Stimulated activated naive CD8-positive, alpha-beta T cell treated with anti-CD3 and anti-CD28 coated beads, Interleukin-15, Interleukin-2, amounts not matched to agents 100 ng/mL and 50 ng/mL, for 24 hours (primary cell): ENCODE measurements around the gene MEN1.

Experiments
- H3K27ac Mint-ChIP-seq: one replicate; pipeline ENCODE4 v1.8.0; 2021; ENCODE audit warnings: mild to moderate bottlenecking, mixed read lengths
- H3K27me3 Mint-ChIP-seq: one replicate; pipeline ENCODE4 v1.8.0; 2021; ENCODE audit warnings: mixed read lengths
- H3K36me3 Mint-ChIP-seq: one replicate; pipeline ENCODE4 v1.8.0; 2021; ENCODE audit warnings: low read depth, mixed read lengths
- H3K4me1 Mint-ChIP-seq: one replicate; pipeline ENCODE4 v1.8.0; 2021; ENCODE audit warnings: low read depth, mixed read lengths
- H3K4me3 Mint-ChIP-seq: one replicate; pipeline ENCODE4 v1.8.0; 2021; ENCODE audit warnings: mild to moderate bottlenecking, mixed read lengths
- H3K9me3 Mint-ChIP-seq: one replicate; pipeline ENCODE4 v1.8.0; 2021; ENCODE audit warnings: mixed read lengths

The MEN1 gene

DNA sequence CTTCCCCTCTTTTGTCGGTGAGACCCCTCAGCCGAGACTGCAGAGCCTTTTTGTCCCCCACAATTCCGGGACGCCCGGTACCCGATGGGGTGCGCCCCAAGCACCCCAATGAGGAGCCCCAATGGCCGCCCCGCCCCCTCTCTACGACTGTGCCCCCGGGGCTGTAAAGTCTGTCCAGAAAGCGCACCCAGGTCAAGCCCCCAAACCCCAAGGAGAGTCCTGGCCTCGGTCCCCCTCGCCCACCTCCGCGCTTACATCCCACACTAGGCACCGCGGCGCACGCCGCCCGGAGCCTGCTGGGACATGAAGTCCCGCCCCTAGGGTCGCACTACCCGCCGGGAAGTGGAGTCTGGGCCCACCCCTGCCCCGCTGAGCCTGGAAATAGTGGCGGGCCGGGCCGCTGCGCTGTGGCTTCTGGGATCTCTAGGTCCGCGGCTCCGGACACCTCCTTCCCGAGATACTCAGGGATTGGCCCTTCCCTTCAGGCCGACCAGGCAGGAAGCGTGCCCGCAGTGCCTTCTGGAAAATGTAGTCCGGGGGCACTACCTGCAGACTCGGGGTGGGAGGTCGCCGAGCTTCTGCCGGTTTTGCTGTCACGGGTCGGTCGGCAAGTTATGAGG is at the start of gene MEN1:
Gene MEN1, minus strand, starts transcription at position 281 of the 620 bp plus-strand sequence. CDS start 442 bp downstream, outside the sequence.
- H3K4me1 Mint-ChIP-seq, result peaks cover 22% of the 10 kb centered on the region
- peak within 1 kb of the TSS; percentile 92 for H3K27ac Mint-ChIP-seq
- peak within 1 kb of the TSS; percentile 89 for H3K4me3 Mint-ChIP-seq
- peaks cover 12% of the 10 kb centered on the region for H3K36me3 Mint-ChIP-seq
- H3K9me3 Mint-ChIP-seq, result no peaks in the 10 kb centered on the region
- H3K27me3 Mint-ChIP-seq, result no peaks in the 10 kb centered on the region

DNA sequence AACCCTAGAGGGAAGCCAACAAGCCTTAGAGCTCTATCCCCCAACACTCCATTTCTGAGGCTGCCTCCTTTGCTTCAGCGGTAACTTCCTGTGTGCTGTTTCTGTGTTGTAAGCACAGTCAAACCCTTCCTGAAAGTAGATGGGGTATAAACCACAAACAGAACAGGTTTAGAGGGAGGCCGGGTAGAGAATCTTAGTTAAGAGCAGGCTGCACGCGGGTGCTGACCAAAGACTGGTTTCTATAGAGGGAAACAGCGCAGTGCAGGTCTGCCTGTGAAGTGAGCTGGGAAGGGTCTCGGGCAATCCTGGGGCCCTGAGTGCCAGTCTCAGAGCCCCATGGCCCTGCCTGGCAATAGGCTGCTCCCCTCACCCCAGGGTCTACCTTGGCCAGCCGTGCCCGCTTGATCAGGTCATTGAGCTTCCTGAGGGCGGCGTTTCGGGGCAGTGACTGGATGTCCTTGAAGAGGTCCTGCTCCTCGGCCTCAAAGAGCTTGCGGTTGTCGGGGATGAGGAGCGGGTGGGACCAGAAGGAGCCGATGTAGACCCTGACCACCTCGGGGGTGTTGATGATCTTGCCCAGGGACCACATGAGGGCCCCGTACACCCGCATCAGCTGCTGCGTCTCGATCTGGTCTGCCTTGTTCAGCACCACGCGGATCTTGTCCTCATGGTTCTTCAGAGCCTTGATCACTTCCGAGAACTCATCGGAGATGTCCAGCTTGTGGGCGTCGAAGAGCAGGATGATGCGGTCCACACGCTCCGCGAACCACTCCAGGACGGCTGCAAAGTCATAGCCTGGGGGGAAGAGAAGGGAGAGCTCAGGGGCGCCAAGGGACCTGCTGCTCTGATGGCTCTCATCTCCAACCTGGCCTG is 49.4 kb upstream of the MEN1 start:
- peak overlapping the region; percentile 98 for H3K27ac Mint-ChIP-seq
- H3K4me3 Mint-ChIP-seq, result peak overlapping the region; percentile 77
- peaks cover 94% of the 10 kb centered on the region for H3K4me1 Mint-ChIP-seq
- H3K27me3 Mint-ChIP-seq, result no peaks in the 10 kb centered on the region
- peaks cover 25% of the 10 kb centered on the region for H3K36me3 Mint-ChIP-seq
- no peaks in the 10 kb centered on the region for H3K9me3 Mint-ChIP-seq

DNA sequence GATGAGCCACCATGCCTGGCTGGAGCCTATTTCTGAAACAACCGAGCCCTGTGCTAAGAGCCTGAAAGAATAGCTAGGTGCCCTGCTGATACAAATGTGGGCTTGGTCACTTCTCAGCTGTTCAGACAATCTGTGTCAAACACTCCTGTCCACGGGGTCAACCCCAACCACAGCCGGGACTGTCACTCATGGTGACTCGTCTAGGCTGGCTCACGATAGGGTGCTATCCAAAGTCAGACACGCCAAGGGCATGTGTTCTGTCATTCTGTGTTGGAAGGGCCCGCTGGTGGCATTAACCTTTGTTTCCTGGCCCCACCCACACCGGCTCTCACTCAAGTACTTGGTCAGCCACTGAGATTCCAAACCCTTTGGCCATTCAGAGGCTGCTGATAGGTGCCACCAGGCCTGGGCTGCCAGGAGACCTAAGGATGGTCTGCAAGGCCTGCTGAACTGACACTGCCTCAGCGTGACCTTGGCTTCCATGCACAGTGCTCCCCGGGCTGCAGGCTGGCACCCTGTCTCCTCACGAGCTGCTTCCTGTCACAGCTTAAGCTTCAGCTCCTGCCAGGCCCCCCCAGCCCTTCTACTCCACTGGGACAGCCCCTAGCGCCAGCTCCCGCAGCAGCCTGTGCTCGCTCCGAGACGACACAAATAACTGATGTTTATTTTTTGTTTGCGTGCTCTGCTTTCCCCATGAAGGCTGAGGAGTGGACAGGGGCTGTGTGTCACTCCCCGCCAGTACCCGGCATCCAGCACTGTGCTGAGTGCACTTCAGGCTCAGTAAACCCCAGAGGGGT is 48.3 kb upstream of the MEN1 start:
- Mint-ChIP-seq H3K4me3 (peak overlapping the region; percentile 77), H3K27me3 (no peaks in the 10 kb centered on the region), H3K27ac (peak overlapping the region; percentile 98), H3K4me1 (peaks cover 94% of the 10 kb centered on the region), H3K36me3 (peaks cover 32% of the 10 kb centered on the region), H3K9me3 (no peaks in the 10 kb centered on the region)

DNA sequence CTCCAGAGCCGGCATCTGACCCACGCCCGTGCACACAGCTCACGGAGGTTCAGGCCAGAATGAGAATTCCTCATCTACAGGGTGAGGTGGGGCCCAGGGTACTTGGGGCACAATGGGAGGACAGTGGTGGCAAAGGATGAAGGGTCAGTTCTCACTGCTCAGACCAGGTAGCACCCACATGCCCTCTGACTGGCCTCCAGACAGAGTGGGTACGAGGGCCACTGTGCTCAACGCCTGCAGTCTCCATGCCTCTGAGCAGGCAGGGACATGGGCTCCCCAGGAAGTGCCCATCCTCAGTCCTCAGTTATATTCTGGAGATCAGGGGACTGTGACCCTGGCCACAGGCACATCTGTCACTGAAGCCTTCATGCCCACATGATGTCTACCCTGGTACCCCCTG is 47.1 kb upstream of the MEN1 start:
- Mint-ChIP-seq H3K27ac (peak overlapping the region; percentile 85), H3K36me3 (peaks cover 37% of the 10 kb centered on the region), H3K4me1 (peaks cover 94% of the 10 kb centered on the region), H3K27me3 (no peaks in the 10 kb centered on the region), H3K9me3 (no peaks in the 10 kb centered on the region), H3K4me3 (peak overlapping the region; percentile 23)

DNA sequence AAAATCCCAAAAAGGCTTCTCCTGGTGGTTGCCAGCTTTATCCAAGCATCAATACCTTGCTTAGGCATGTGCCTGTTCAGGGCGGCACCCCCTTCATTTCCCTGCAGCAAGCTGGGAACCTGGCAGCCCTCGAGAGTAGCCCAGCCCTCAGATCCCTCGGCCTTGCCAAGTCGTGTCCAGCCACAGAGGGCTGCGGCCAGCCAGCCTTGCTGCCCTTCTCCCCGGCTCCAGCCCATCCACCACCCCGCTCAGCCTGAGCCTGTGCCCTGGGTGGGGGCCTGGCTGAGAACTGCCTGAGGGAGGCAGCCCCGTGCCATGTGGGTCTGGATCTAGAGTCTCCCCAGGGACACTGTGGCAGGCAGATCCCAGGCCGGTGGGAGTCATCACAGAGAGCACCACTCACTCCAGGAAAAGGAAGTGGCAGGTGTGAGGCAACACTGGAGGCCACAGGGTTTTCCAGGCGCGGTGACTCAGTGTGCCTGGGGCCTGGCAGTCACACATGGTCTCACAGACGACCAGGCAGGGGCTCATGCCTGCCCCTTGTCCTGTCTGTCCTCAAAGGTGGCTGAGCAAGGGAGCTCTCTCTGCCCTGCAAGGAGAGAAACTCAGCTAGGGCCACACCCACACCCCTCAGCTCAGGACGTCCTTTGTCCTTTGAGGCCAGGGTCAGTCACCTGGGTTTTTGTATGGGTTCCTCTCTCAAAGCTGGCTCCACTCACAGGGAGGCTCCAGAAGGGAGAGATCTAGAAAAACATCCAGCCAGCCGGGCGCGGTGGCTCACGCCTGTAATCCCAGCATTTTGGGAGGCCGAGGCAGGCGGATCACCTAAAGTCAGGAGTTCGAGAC is 46.3 kb upstream of the MEN1 start:
- H3K27ac Mint-ChIP-seq, result peak overlapping the region; percentile 89

DNA sequence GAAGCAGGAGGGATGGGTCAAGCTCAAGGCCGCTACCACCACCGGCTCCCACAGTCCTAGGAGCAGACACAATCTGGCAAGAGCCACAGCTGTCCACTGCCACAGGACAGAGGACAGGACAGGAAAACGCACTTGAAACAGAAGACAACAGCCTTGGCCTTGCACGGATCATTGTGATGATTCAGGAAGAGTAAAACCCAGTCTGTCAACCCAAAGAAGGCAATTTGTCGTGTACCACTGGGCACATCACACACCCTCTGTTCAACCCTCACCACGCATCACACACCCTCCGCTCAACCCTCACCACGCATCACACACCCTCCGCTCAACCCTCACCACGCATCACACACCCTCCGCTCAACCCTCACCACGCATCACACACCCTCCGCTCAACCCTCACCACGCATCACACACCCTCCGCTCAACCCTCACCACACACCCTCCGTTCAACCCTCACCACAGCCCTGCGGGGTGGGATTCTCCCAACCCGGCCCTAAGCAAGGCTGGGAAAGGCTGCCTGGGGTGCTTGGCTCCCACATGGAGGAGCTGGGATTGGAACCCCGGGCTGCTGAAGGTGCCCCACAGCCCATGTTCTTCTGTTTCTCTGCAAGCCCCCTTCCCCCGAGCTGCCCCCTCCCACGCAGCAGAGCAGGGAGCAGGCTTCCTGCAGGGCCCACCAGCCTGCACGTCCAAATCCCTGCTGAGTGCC is 45.4 kb upstream of the MEN1 start:
- Mint-ChIP-seq H3K36me3 (peaks cover 37% of the 10 kb centered on the region), H3K27me3 (no peaks in the 10 kb centered on the region), H3K4me3 (peak overlapping the region; percentile 66), H3K27ac (peak overlapping the region; percentile 89), H3K4me1 (peaks cover 96% of the 10 kb centered on the region), H3K9me3 (no peaks in the 10 kb centered on the region)

More for the DNA sequence above, 46.3 kb upstream of the MEN1 start:
- peaks cover 96% of the 10 kb centered on the region for H3K4me1 Mint-ChIP-seq
- peak overlapping the region; percentile 64 for H3K4me3 Mint-ChIP-seq
- H3K9me3 Mint-ChIP-seq, result no peaks in the 10 kb centered on the region
- no peaks in the 10 kb centered on the region for H3K27me3 Mint-ChIP-seq
- H3K36me3 Mint-ChIP-seq, result peaks cover 37% of the 10 kb centered on the region

DNA sequence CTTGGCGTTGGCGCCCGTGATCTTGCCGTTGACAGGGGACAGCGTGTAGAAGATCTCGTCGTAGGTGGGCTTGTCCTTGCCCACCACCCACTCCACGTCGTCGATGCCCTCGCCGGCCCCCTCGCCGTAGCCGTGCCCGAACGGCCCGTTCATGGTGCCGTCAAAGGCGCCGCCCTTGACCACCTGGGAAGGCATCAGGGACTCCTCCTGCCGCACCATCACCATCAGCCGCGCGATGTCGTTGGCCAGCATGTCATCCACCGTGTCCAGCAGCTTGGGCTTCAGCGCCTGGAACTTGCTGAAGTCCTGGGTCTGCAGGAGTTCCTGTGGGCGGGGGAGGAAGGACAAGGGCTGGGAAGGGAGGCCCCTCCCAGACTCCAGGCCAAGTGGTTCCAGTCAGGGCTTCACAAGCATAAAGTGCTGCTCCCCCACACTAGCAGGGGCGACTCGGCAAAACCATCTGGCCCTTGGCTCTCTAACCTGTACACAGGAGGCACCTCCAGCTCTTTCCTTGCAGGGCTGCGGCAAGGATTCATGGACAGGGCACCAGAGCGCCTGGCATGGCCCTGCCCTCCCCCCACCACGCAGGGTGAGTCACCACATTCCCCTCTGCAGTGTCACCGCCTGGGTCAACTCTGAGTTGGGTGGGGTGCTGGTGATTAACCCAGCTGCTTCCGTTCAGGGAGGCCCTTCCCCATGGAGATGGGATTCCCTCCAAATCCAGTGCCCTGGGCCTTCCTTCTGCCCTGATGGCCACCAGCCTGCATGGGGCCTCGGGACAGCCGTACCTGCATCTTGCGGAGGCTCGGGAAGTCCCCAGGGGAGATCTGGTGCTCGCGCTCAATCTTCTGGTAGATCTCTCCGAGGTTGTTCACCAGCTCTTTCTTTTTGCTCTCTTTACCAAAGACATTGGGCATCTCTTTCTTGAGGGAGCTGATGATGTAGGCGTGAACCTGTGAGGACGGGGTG is 44.5 kb upstream of the MEN1 start:
- H3K27ac Mint-ChIP-seq, result peak overlapping the region; percentile 89
- H3K36me3 Mint-ChIP-seq, result peaks cover 33% of the 10 kb centered on the region
- no peaks in the 10 kb centered on the region for H3K9me3 Mint-ChIP-seq
- peaks cover 96% of the 10 kb centered on the region for H3K4me1 Mint-ChIP-seq
- H3K27me3 Mint-ChIP-seq, result no peaks in the 10 kb centered on the region
- H3K4me3 Mint-ChIP-seq, result peak overlapping the region; percentile 66

DNA sequence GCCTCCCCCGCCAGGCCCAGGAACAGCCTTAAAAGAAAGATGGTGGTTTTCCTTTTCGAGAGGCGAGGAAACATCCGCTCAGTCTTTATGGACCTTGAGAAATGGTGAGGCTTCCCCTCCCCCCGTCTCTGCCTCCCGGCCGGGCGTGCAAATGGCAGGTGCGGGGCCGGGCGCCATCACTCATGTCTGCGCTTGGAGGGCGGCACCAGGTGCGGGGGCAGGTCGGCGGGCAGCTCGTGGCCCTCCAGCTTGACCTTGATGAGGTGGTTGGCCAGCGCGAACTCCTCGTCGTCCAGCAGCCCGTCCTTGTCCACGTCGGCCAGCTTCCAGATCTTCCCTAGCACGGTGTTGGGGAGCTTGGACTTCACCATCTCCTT is 43.8 kb upstream of the MEN1 start:
- H3K27me3 Mint-ChIP-seq, result no peaks in the 10 kb centered on the region
- peak overlapping the region; percentile 66 for H3K4me3 Mint-ChIP-seq
- H3K9me3 Mint-ChIP-seq, result no peaks in the 10 kb centered on the region
- H3K4me1 Mint-ChIP-seq, result peaks cover 96% of the 10 kb centered on the region
- peaks cover 33% of the 10 kb centered on the region for H3K36me3 Mint-ChIP-seq
- H3K27ac Mint-ChIP-seq, result no peak overlapping the region

DNA sequence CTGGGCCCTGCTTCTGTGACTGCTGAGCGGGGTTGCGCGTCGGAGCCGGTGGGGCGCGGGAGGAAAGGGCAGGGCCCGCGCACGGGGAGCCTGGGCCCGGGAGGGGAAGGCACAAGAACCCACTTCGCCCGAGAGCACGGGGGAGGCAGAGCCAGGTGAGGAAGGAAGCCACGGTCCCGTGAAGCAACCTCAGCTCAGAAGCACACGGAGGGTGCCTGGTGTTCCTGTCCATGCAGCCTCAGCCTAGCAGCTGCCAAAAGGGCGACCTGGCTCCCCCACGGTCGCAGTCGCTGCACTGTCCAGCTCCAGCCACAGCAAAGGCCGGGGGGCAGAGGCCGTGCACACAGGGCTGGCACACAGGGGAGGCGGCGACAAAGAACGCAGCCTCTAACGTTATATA is 43.4 kb upstream of the MEN1 start:
- H3K27me3 Mint-ChIP-seq, result no peaks in the 10 kb centered on the region
- H3K36me3 Mint-ChIP-seq, result peaks cover 33% of the 10 kb centered on the region
- H3K4me1 Mint-ChIP-seq, result peaks cover 96% of the 10 kb centered on the region
- no peaks in the 10 kb centered on the region for H3K9me3 Mint-ChIP-seq
- peak overlapping the region; percentile 89 for H3K27ac Mint-ChIP-seq
- peak overlapping the region; percentile 47 for H3K4me3 Mint-ChIP-seq

DNA sequence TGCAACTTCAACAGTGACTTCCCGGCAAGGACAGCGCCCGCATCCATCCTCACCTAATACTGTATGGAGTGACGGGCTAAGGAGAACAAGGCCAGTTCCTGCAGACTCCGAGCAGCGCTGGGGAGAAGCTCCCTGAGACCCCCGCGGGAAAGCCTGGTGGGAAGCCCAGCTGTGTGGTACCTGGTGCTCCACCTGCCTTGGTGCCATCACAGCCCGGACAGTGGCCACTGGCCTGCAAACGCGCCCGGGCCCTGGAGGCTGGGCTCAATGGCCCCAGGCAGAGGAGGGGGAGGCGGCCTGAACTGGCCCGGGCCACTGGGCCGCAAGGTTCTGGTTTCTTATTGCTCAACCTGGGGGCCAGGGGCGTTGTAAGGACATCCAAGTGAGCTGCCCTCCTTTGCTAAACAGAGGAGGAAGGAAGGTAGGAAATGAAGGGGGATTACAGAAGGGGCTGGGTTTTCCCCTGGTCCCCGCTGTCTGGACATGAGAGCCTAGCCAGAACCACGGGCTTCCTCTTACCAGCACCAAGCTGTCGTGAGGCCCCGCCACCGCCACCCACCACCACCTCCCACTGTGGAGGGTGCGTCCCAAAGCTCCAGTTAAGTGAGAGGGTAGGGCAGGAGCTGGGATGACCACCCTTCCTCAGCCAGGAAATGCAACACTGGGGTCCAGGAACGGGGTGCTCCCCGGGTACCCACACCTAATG is 42.6 kb upstream of the MEN1 start:
- peak overlapping the region; percentile 89 for H3K27ac Mint-ChIP-seq
- peaks cover 96% of the 10 kb centered on the region for H3K4me1 Mint-ChIP-seq
- H3K36me3 Mint-ChIP-seq, result peaks cover 29% of the 10 kb centered on the region
- peak overlapping the region; percentile 47 for H3K4me3 Mint-ChIP-seq
- H3K27me3 Mint-ChIP-seq, result no peaks in the 10 kb centered on the region
- no peaks in the 10 kb centered on the region for H3K9me3 Mint-ChIP-seq

DNA sequence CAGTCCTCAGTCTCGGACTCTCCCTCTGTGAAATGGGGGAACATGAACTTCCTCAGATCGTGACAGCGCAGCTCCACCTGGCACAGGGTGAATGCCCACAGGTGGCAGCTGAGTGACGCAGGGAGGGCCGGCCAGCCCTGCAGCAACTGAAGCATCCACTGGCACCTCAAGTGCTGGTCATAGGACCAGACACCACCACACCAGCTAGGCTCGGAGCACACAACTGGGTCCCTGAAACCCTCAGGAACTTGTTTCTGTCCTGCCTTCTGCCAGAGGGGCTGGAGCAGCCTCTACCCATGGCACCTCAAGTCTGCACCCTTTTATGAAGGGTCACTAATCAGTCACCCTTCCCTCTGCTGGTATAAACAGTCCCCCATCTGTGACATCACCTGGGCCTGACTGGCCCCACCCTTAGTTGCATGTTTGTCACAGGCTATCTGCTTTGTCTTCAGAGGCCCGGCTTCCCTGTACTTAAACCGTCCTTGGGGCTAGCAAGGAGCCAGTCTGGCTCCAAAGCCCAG is 41.5 kb upstream of the MEN1 start:
- Mint-ChIP-seq H3K27ac (peak overlapping the region; percentile 89), H3K9me3 (no peaks in the 10 kb centered on the region), H3K4me1 (peaks cover 96% of the 10 kb centered on the region), H3K27me3 (no peaks in the 10 kb centered on the region), H3K36me3 (peaks cover 28% of the 10 kb centered on the region), H3K4me3 (peak overlapping the region; percentile 55)

DNA sequence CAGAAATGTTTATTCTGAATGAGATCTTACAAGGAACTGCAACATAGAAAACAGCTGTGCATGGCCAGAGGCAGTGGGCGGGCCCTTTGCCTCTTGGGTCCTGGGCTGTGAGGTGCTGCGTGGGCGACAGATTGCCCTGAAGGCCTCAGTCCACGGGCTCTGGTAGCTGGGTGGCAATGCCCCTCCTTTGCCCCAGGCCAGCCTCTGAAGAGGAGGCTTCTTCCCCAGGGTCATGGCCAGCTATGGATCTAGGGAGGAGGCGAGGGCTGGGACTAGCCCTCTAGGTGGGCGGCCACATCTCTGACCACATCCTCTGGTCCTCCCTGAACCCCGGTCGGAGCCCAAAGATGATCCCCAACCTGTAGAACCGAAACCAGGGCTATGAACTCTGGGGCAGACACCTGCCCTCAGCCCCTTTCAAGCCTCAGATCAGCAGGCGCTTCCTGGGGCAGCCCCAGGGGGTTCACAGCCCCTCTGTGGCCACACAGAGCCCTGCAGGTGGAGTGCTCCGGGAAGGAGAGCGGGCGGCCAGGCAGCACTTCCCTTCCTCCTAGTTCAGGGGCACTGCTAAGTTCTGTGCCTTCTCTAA is 40.7 kb upstream of the MEN1 start:
- Mint-ChIP-seq H3K4me3 (peak overlapping the region; percentile 55), H3K9me3 (no peaks in the 10 kb centered on the region), H3K27ac (peak overlapping the region; percentile 89), H3K4me1 (peaks cover 88% of the 10 kb centered on the region), H3K36me3 (peaks cover 21% of the 10 kb centered on the region), H3K27me3 (no peaks in the 10 kb centered on the region)
